ENCODE results near the gene COX7A1. TPM values are rescaled to one million over a fixed set of nuclear protein-coding genes. Genes with fewer than 3 reads are reported as not detected.

The COX7A1 gene
- total RNA-seq (2014; rRNA removed; shearing (Covaris generic)), result not detected in 2 replicates
- total RNA-seq (2022), result not detected in 2 replicates
- Bru-seq, nascent RNA, result not detected
- BruChase-seq, experiment 1, labeled RNA remaining after a 6-hour chase, result not detected
- not detected for BruChase-seq, experiment 2, labeled RNA remaining after a 2-hour chase
- long read RNA-seq, result 0 reads

DNA sequence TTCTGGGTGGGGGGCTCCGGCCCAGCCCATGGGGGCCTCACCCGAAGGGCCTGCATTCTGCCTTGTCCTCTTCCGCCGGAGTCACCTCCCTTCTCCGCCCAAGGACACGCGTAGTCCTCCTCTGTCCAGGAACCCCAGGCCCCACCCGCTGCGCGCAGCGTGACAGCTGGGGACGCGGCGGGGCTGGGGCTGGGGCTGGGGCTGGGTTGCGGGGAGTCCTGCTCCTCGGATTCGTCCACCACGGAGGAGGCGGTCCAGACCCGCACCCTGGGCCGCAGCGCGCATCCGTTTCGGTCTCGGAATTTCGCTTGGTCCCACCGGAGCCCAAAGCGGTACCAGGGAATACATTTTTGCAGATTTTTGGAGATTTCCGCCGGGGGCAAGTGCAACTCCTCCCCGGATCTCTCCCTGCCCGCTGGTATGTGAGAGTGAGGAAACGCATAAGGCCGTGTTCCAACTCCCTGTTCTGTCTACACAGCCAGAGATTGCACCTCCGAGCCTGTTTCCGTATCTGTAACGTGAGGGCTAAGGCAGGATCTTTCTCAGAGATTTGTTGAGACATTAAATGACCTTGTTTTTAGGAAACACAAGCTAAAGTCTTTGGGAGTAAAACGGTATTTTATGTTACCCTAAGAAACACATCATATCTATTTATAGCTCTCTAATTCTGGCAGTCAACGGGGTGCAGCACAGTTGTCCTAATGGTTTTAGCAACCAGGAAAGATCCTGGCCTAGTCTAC lies at the start of gene COX7A1:
COX7A1 (minus strand) TSS at position 96 of the 740 bp plus-strand sequence; CDS start at position 56, 40 bp downstream.
- H3K36me3 ChIP-seq (ENCODE audit: insufficient read depth, low read length), result peaks cover 32% of the 10 kb centered on the region; the same call in 1 of the 2 replicates
- BruUV-seq (replicated peaks), result no TSS peak
- ChIA-PET CTCF (ENCODE audit: unreplicated experiment) (no interaction called here), POLR2A (no interaction called here)
- no peaks in the 10 kb centered on the region for H4K20me1 ChIP-seq (ENCODE audit: insufficient read depth, low read length)
- H2AFZ ChIP-seq (ENCODE audit: low read length), result no peak within 1 kb of the TSS
- H3K4me1 ChIP-seq (ENCODE audit: insufficient read depth, low read length, poor library complexity, severe bottlenecking), result no peaks in the 10 kb centered on the region
- no peak within 1 kb of the TSS for H3K4me3 ChIP-seq (ENCODE audit: low read depth, low read length, poor library complexity, severe bottlenecking)
- H3K9me3 ChIP-seq (ENCODE audit: low read length), result no peaks in the 10 kb centered on the region
- H3K79me2 ChIP-seq (ENCODE audit: insufficient read depth, low read depth, low read length), result no peaks in the 10 kb centered on the region
- TF ChIP-seq CTCF (conservative IDR thresholded peaks at IDR 0.05; ENCODE audit: low read length) (no peak), EZH2phosphoT487 (IDR thresholded peaks at IDR 0.05; ENCODE audit: borderline replicate concordance, low read depth, low read length) (no peak)
- H3K9me2 ChIP-seq (ENCODE audit: insufficient read depth, low read length), result no peaks in the 10 kb centered on the region
- no peak within 1 kb of the TSS for H3K4me2 ChIP-seq (ENCODE audit: low read length)
- intact Hi-C loops (cut with micrococcal nuclease; ENCODE audit: unreplicated experiment), result no loop called here
- no peak within 1 kb of the TSS for H3K27ac ChIP-seq (ENCODE audit: low read depth, low read length, poor library complexity, severe bottlenecking)
- DNase-seq (ENCODE audit: low spot score), result no peak

DNA sequence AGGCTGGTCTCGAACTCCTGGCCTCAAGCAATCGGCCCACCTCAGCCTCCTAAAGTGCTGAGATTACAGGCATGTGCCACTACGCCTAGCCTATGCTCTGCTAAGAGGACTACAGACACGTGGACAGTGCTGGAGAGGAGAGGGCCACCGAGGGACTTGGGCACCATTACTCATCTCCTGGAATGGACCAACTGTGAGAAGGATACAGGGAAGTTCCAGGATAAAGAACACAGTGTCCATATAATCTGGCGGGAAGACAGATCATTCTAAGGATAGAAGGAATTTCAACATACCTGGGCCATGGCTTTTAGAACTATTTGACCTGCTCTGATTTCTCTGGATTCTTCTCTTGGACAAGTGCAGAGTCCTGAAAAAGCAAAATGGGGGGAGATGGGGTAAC lies 49.4 kb upstream of the COX7A1 start:
- no peaks in the 10 kb centered on the region for H4K20me1 ChIP-seq (ENCODE audit: insufficient read depth, low read length)
- DNase-seq (ENCODE audit: low spot score), result no peak
- H2AFZ ChIP-seq (ENCODE audit: low read length), result no peak overlapping the region
- intact Hi-C loops (cut with micrococcal nuclease; ENCODE audit: unreplicated experiment), result no loop called here
- TF ChIP-seq CTCF (conservative IDR thresholded peaks at IDR 0.05; ENCODE audit: low read length) (no peak), EZH2phosphoT487 (IDR thresholded peaks at IDR 0.05; ENCODE audit: borderline replicate concordance, low read depth, low read length) (no peak)
- no peaks in the 10 kb centered on the region for H3K79me2 ChIP-seq (ENCODE audit: insufficient read depth, low read depth, low read length)
- H3K4me1 ChIP-seq (ENCODE audit: insufficient read depth, low read length, poor library complexity, severe bottlenecking), result peaks cover under 1% of the 10 kb centered on the region
- no peak overlapping the region for H3K4me2 ChIP-seq (ENCODE audit: low read length)
- no peak overlapping the region for H3K4me3 ChIP-seq (ENCODE audit: low read depth, low read length, poor library complexity, severe bottlenecking)
- no peaks in the 10 kb centered on the region for H3K36me3 ChIP-seq (ENCODE audit: insufficient read depth, low read length)
- ChIA-PET CTCF (ENCODE audit: unreplicated experiment) (no interaction called here), POLR2A (interaction anchor here (1.0 kb wide), 1 partner anchor 13 kb away, joined by 6 read pairs; the partner anchor contains the start of genes ZNF146 and ZNF565)
- H3K9me2 ChIP-seq (ENCODE audit: insufficient read depth, low read length), result no peaks in the 10 kb centered on the region
- no peak overlapping the region for H3K27ac ChIP-seq (ENCODE audit: low read depth, low read length, poor library complexity, severe bottlenecking)
- no TSS peak for BruUV-seq (replicated peaks)
- no peaks in the 10 kb centered on the region for H3K9me3 ChIP-seq (ENCODE audit: low read length)

- H3K9me3 ChIP-seq (ENCODE audit: low read length), result no peaks in the 10 kb centered on the region
- ChIA-PET POLR2A (interaction anchor here (1.2 kb wide), 1 partner anchor 16 kb away, joined by 3 read pairs; the partner anchor contains the start of gene ZNF565), CTCF (ENCODE audit: unreplicated experiment) (no interaction called here)
- H3K4me1 ChIP-seq (ENCODE audit: insufficient read depth, low read length, poor library complexity, severe bottlenecking), result peaks cover 10% of the 10 kb centered on the region
- no peaks in the 10 kb centered on the region for H3K79me2 ChIP-seq (ENCODE audit: insufficient read depth, low read depth, low read length)
- no peaks in the 10 kb centered on the region for H3K9me2 ChIP-seq (ENCODE audit: insufficient read depth, low read length)
- no peak for DNase-seq (ENCODE audit: low spot score)
- intact Hi-C loops (cut with micrococcal nuclease; ENCODE audit: unreplicated experiment), result no loop called here
- H3K4me3 ChIP-seq (ENCODE audit: low read depth, low read length, poor library complexity, severe bottlenecking), result no peak overlapping the region
- H3K36me3 ChIP-seq (ENCODE audit: insufficient read depth, low read length), result no peaks in the 10 kb centered on the region
- H2AFZ ChIP-seq (ENCODE audit: low read length), result no peak overlapping the region
- no peaks in the 10 kb centered on the region for H4K20me1 ChIP-seq (ENCODE audit: insufficient read depth, low read length)
- H3K27ac ChIP-seq (ENCODE audit: low read depth, low read length, poor library complexity, severe bottlenecking), result no peak overlapping the region
- TF ChIP-seq CTCF (conservative IDR thresholded peaks at IDR 0.05; ENCODE audit: low read length) (no peak), EZH2phosphoT487 (IDR thresholded peaks at IDR 0.05; ENCODE audit: borderline replicate concordance, low read depth, low read length) (no peak)
- BruUV-seq (replicated peaks), result no TSS peak
- H3K4me2 ChIP-seq (ENCODE audit: low read length), result no peak overlapping the region
These were observed 45.9 kb upstream of the COX7A1 start for GRCh38 chr19:36198119-36198518.

Data from OCI-LY7 (cell line).